HUES48 (cell line): ENCODE measurements around the gene TRIM6.

Experiments used
- H3K27ac ChIP-seq: one replicate; pipeline ENCODE4 v1.7.0; 2013; ENCODE audit warnings: low read depth, low read length, inconsistent platforms
- H3K27me3 ChIP-seq: 2 replicates; pipeline ENCODE4 v1.6.1; 2013; ENCODE audit warnings: mild to moderate bottlenecking, low read length; ENCODE audit not compliant: control insufficient read depth, insufficient read depth
- H3K36me3 ChIP-seq: 2 replicates; pipeline ENCODE4 v1.6.1; 2013; ENCODE audit warnings: low read length; ENCODE audit not compliant: control insufficient read depth, insufficient read depth
- H3K4me1 ChIP-seq: 2 replicates; pipeline ENCODE4 v1.6.1; 2013; ENCODE audit warnings: mild to moderate bottlenecking, low read length; ENCODE audit not compliant: control insufficient read depth, insufficient read depth
- H3K4me3 ChIP-seq: 2 replicates; pipeline ENCODE4 v1.5.1; 2013; ENCODE audit warnings: mild to moderate bottlenecking, low read depth, low read length
- H3K9ac ChIP-seq: 2 replicates; pipeline ENCODE4 v1.6.1; 2013; ENCODE audit warnings: mild to moderate bottlenecking, low read depth, low read length, moderate library complexity
- H3K9me3 ChIP-seq: 2 replicates; pipeline ENCODE4 v1.6.1; 2013; ENCODE audit warnings: low read length; ENCODE audit not compliant: control insufficient read depth, insufficient read depth

The TRIM6 gene

GRCh38 chr11:5604896-5605295 lies 8.5 kb downstream of the TRIM6 start:
- H3K27ac ChIP-seq = no peak overlapping the region
- H3K36me3 ChIP-seq = peaks cover 61% of the 10 kb centered on the region
- H3K9me3 ChIP-seq = no peaks in the 10 kb centered on the region
- H3K4me1 ChIP-seq = peaks cover 7% of the 10 kb centered on the region
- H3K27me3 ChIP-seq = no peaks in the 10 kb centered on the region
- H3K9ac ChIP-seq = no peak overlapping the region
- H3K4me3 ChIP-seq = no peak overlapping the region

- Histone ChIP-seq H3K4me3 (no peak overlapping the region), H3K9ac (no peak overlapping the region), H3K27ac (no peak overlapping the region), H3K36me3 (peaks cover 70% of the 10 kb centered on the region), H3K27me3 (no peaks in the 10 kb centered on the region), H3K4me1 (no peaks in the 10 kb centered on the region), H3K9me3 (no peaks in the 10 kb centered on the region)
These were observed 9.4 kb downstream of the TRIM6 start for GRCh38 chr11:5605849-5606248.

GRCh38 chr11:5608808-5609207 lies 12.4 kb downstream of the TRIM6 start:
- Histone ChIP-seq H3K9me3 (no peaks in the 10 kb centered on the region), H3K4me1 (no peaks in the 10 kb centered on the region), H3K9ac (no peak overlapping the region), H3K27me3 (no peaks in the 10 kb centered on the region), H3K36me3 (peaks cover 81% of the 10 kb centered on the region), H3K27ac (no peak overlapping the region), H3K4me3 (no peak overlapping the region)

- Histone ChIP-seq H3K9me3 (no peaks in the 10 kb centered on the region), H3K36me3 (peaks cover 64% of the 10 kb centered on the region), H3K4me3 (no peak overlapping the region), H3K27ac (no peak overlapping the region), H3K9ac (no peak overlapping the region), H3K27me3 (no peaks in the 10 kb centered on the region), H3K4me1 (no peaks in the 10 kb centered on the region)
These were observed 14.0 kb downstream of the TRIM6 start for GRCh38 chr11:5610446-5610845.

- H3K4me1 ChIP-seq = no peaks in the 10 kb centered on the region
- H3K36me3 ChIP-seq = peaks cover 53% of the 10 kb centered on the region
- no peak overlapping the region for H3K9ac ChIP-seq
- no peak overlapping the region for H3K4me3 ChIP-seq
- no peaks in the 10 kb centered on the region for H3K9me3 ChIP-seq
- no peaks in the 10 kb centered on the region for H3K27me3 ChIP-seq
- H3K27ac ChIP-seq = no peak overlapping the region
These were observed 15.2 kb downstream of the TRIM6 start for GRCh38 chr11:5611627-5612026.

GRCh38 chr11:5618807-5619206 lies 22.4 kb downstream of the TRIM6 start:
- Histone ChIP-seq H3K36me3 (no peaks in the 10 kb centered on the region), H3K9ac (no peak overlapping the region), H3K4me1 (peaks cover 17% of the 10 kb centered on the region), H3K4me3 (no peak overlapping the region), H3K27me3 (no peaks in the 10 kb centered on the region), H3K27ac (no peak overlapping the region), H3K9me3 (no peaks in the 10 kb centered on the region)

GRCh38 chr11:5620651-5621521 lies 24.4 kb downstream of the TRIM6 start:
- no peaks in the 10 kb centered on the region for H3K27me3 ChIP-seq
- no peaks in the 10 kb centered on the region for H3K36me3 ChIP-seq
- H3K9me3 ChIP-seq = no peaks in the 10 kb centered on the region
- H3K4me3 ChIP-seq = no peak overlapping the region
- H3K9ac ChIP-seq = no peak overlapping the region
- peak overlapping the region; percentile 32 for H3K27ac ChIP-seq
- H3K4me1 ChIP-seq = peaks cover 30% of the 10 kb centered on the region

- no peaks in the 10 kb centered on the region for H3K36me3 ChIP-seq
- no peaks in the 10 kb centered on the region for H3K9me3 ChIP-seq
- no peak overlapping the region for H3K9ac ChIP-seq
- peak overlapping the region; percentile 32 for H3K27ac ChIP-seq
- H3K27me3 ChIP-seq = no peaks in the 10 kb centered on the region
- H3K4me1 ChIP-seq = peaks cover 30% of the 10 kb centered on the region
- no peak overlapping the region for H3K4me3 ChIP-seq
These were observed 25.1 kb downstream of the TRIM6 start for GRCh38 chr11:5621580-5621979.

GRCh38 chr11:5622802-5623201 lies 26.4 kb downstream of the TRIM6 start:
- H3K27ac ChIP-seq = no peak overlapping the region
- no peaks in the 10 kb centered on the region for H3K9me3 ChIP-seq
- no peaks in the 10 kb centered on the region for H3K36me3 ChIP-seq
- H3K27me3 ChIP-seq = no peaks in the 10 kb centered on the region
- H3K4me3 ChIP-seq = no peak overlapping the region
- H3K9ac ChIP-seq = no peak overlapping the region
- H3K4me1 ChIP-seq = peaks cover 30% of the 10 kb centered on the region

GRCh38 chr11:5624489-5625279 lies 28.2 kb downstream of the TRIM6 start, which contains the start of gene TRIM34:
Gene TRIM34 (plus strand): TSS chr11:5625001. CDS start chr11:5632332, 7,331 bp downstream.
- Histone ChIP-seq H3K9me3 (no peaks in the 10 kb centered on the region), H3K4me1 (peaks cover 26% of the 10 kb centered on the region), H3K36me3 (no peaks in the 10 kb centered on the region), H3K27me3 (no peaks in the 10 kb centered on the region), H3K4me3 (peak within 1 kb of the TSS; percentile 28), H3K27ac (no peak within 1 kb of the TSS), H3K9ac (no peak within 1 kb of the TSS)

GRCh38 chr11:5625281-5625680 lies 28.8 kb downstream of the TRIM6 start:
- no peaks in the 10 kb centered on the region for H3K27me3 ChIP-seq
- H3K27ac ChIP-seq = no peak overlapping the region
- no peaks in the 10 kb centered on the region for H3K9me3 ChIP-seq
- peaks cover 26% of the 10 kb centered on the region for H3K4me1 ChIP-seq
- H3K4me3 ChIP-seq = peak overlapping the region; percentile 28; the same call in 1 of the 2 replicates
- no peak overlapping the region for H3K9ac ChIP-seq
- H3K36me3 ChIP-seq = no peaks in the 10 kb centered on the region
